Neural progenitor cell (in vitro differentiated cells): ENCODE measurements around the gene C2orf76. TPM values are rescaled to one million over a fixed set of nuclear protein-coding genes. Genes with fewer than 3 reads are reported as not detected.

Experiments
- DNase-seq: peaks from one replicate; pipeline ENCODE4 v3.0.0-alpha.2; 2016; ENCODE audit warnings: low spot score
- H2AFZ ChIP-seq: fragments of 200-600 bp; sonication (generic); replicated peaks from 2 replicates; pipeline ENCODE4 v1.6.1; 2016; ENCODE audit warnings: antibody characterized with exemption
- H3F3A ChIP-seq: fragments of 200-600 bp; sonication (generic); 2 replicates; pipeline ENCODE4 v1.6.1; 2016; ENCODE audit warnings: antibody characterized with exemption, low read depth
- H3K27ac ChIP-seq: fragments of 200-600 bp; sonication (generic); 2 replicates; pipeline ENCODE4 v1.5.1; 2016; ENCODE audit warnings: mild to moderate bottlenecking
- H3K27me3 ChIP-seq: fragments of 200-600 bp; sonication (generic); 2 replicates; pipeline ENCODE4 v1.6.1; 2016; ENCODE audit warnings: mild to moderate bottlenecking, moderate library complexity
- H3K36me3 ChIP-seq: fragments of 200-600 bp; sonication (generic); 2 replicates; pipeline ENCODE4 v1.5.1; 2016
- H3K4me1 ChIP-seq: fragments of 200-600 bp; sonication (generic); 2 replicates; pipeline ENCODE4 v1.6.1; 2016; ENCODE audit warnings: mixed run types
- H3K4me2 ChIP-seq: fragments of 200-600 bp; sonication (generic); 2 replicates; pipeline ENCODE4 v1.6.1; 2016
- H3K4me3 ChIP-seq: fragments of 200-600 bp; sonication (generic); 2 replicates; pipeline ENCODE4 v1.5.1; 2016
- H3K79me2 ChIP-seq: fragments of 200-600 bp; sonication (generic); 2 replicates; pipeline ENCODE4 v1.6.1; 2016; ENCODE audit warnings: low read depth
- H3K9ac ChIP-seq: fragments of 200-600 bp; sonication (generic); 2 replicates; pipeline ENCODE4 v1.6.1; 2016
- H3K9me3 ChIP-seq: fragments of 200-600 bp; sonication (generic); 2 replicates; pipeline ENCODE4 v1.5.1; 2016; ENCODE audit warnings: low read depth
- H4K20me1 ChIP-seq: fragments of 200-600 bp; sonication (generic); 2 replicates; pipeline ENCODE4 v1.6.1; 2016; ENCODE audit warnings: low read depth
- H3K27ac Mint-ChIP-seq: 3 replicates; pipeline ENCODE4 v1.8.0; 2021; ENCODE audit warnings: mixed read lengths
- H3K27me3 Mint-ChIP-seq: 2 replicates; pipeline ENCODE4 v1.8.0; 2022; ENCODE audit warnings: low read depth, mild to moderate bottlenecking, inconsistent platforms, moderate library complexity, mixed read lengths; ENCODE audit not compliant: insufficient read depth
- H3K36me3 Mint-ChIP-seq: 3 replicates; pipeline ENCODE4 v1.8.0; 2021; ENCODE audit warnings: mixed read lengths
- H3K4me1 Mint-ChIP-seq: 3 replicates; pipeline ENCODE4 v1.8.0; 2021; ENCODE audit warnings: mixed read lengths
- H3K4me3 Mint-ChIP-seq: 3 replicates; pipeline ENCODE4 v1.8.0; 2021; ENCODE audit warnings: mild to moderate bottlenecking, moderate library complexity, mixed read lengths
- H3K9me3 Mint-ChIP-seq: 3 replicates; pipeline ENCODE4 v1.8.0; 2020; ENCODE audit warnings: mixed read lengths
- CTCF ChIP-seq: fragments of 200-600 bp; sonication (generic); IDR thresholded peaks from 2 replicates; pipeline ENCODE4 v1.5.1; 2017; ENCODE audit warnings: antibody characterized with exemption, mild to moderate bottlenecking
- EZH2 ChIP-seq: fragments of 200-600 bp; sonication (generic); IDR thresholded peaks from 2 replicates; pipeline ENCODE4 v1.6.1; 2017; ENCODE audit warnings: antibody characterized with exemption, mild to moderate bottlenecking, moderate library complexity
- EZH2phosphoT487 ChIP-seq: fragments of 200-600 bp; sonication (generic); IDR thresholded peaks from 2 replicates; pipeline ENCODE4 v1.6.1; 2017; ENCODE audit warnings: antibody characterized with exemption
- total RNA-seq: library from RNA; depleted of rRNA; stranded (reverse); fragments of >200 nt; gene quantifications from 2 replicates; pipeline ENCODE4 v1.2.3, GENCODE V29; 2015; ENCODE audit warnings: low replicate concordance

C2orf76 gene
- 13.4 and 16.8 TPM in 2 replicates for total RNA-seq

GRCh38 chr2:119366649-119367471 lies at the start of gene C2orf76, which contains the start of gene DBI:
C2orf76 (minus strand) TSS chr2:119366834; CDS start chr2:119339959, 26,875 bp downstream.
DBI (plus strand) TSS chr2:119366977; CDS start chr2:119367052, 75 bp downstream.
- Histone ChIP-seq H3K27ac (no peak within 1 kb of the TSS), H2AFZ (peak within 1 kb of the TSS; percentile 75)
- H3K4me3 Mint-ChIP-seq: peak within 1 kb of the TSS; percentile 99

GRCh38 chr2:119415630-119416029 lies 49.0 kb upstream of the C2orf76 start:
- peaks cover 10% of the 10 kb centered on the region for H3K9me3 Mint-ChIP-seq

More at GRCh38 chr2:119366649-119367471, at the start of gene C2orf76, which contains the start of gene DBI:
- Histone ChIP-seq H3F3A (no peaks in the 10 kb centered on the region), H3K4me2 (peak within 1 kb of the TSS; percentile 83), H3K9me3 (no peaks in the 10 kb centered on the region), H3K9ac (peak within 1 kb of the TSS; percentile 48), H3K4me3 (peak within 1 kb of the TSS; percentile 68), H3K79me2 (peaks cover 44% of the 10 kb centered on the region), H4K20me1 (peaks cover 21% of the 10 kb centered on the region), H3K36me3 (no peaks in the 10 kb centered on the region), H3K4me1 (peaks cover 18% of the 10 kb centered on the region), H3K27me3 (no peaks in the 10 kb centered on the region)
- H3K27me3 Mint-ChIP-seq: peaks cover 4% of the 10 kb centered on the region
- H3K36me3 Mint-ChIP-seq: peaks cover 26% of the 10 kb centered on the region
- no peaks in the 10 kb centered on the region for H3K9me3 Mint-ChIP-seq
- peak within 1 kb of the TSS; percentile 92 for H3K27ac Mint-ChIP-seq
- DNase-seq: peak; percentile 97
- TF ChIP-seq EZH2 (no peak), CTCF (no peak), EZH2phosphoT487 (no peak)
- peaks cover 18% of the 10 kb centered on the region for H3K4me1 Mint-ChIP-seq

GRCh38 chr2:119414894-119415293 lies 48.3 kb upstream of the C2orf76 start:
- Mint-ChIP-seq H3K27ac (peak overlapping the region; percentile 39), H3K36me3 (no peaks in the 10 kb centered on the region), H3K4me1 (no peaks in the 10 kb centered on the region), H3K9me3 (peaks cover 11% of the 10 kb centered on the region), H3K4me3 (no peak overlapping the region), H3K27me3 (peaks cover 3% of the 10 kb centered on the region)
- Histone ChIP-seq H3K27ac (no peak overlapping the region), H3K4me2 (no peak overlapping the region), H3K36me3 (no peaks in the 10 kb centered on the region), H2AFZ (no peak overlapping the region), H3K9ac (no peak overlapping the region), H4K20me1 (no peaks in the 10 kb centered on the region), H3K9me3 (no peaks in the 10 kb centered on the region), H3K27me3 (no peaks in the 10 kb centered on the region), H3K79me2 (no peaks in the 10 kb centered on the region), H3F3A (no peaks in the 10 kb centered on the region), H3K4me1 (no peaks in the 10 kb centered on the region), H3K4me3 (no peak overlapping the region)
- DNase-seq: no peak
- TF ChIP-seq CTCF: no peak
- TF ChIP-seq EZH2: no peak
- TF ChIP-seq EZH2phosphoT487: no peak

More at GRCh38 chr2:119415630-119416029, 49.0 kb upstream of the C2orf76 start:
- H3K27me3 ChIP-seq: no peaks in the 10 kb centered on the region
- no peaks in the 10 kb centered on the region for H3F3A ChIP-seq
- no peak overlapping the region for H3K9ac ChIP-seq
- Mint-ChIP-seq H3K27me3 (peaks cover 3% of the 10 kb centered on the region), H3K36me3 (no peaks in the 10 kb centered on the region), H3K4me1 (no peaks in the 10 kb centered on the region), H3K4me3 (no peak overlapping the region), H3K27ac (no peak overlapping the region)
- no peak overlapping the region for H3K4me2 ChIP-seq
- H3K36me3 ChIP-seq: no peaks in the 10 kb centered on the region
- DNase-seq: no peak
- no peak overlapping the region for H3K27ac ChIP-seq
- H4K20me1 ChIP-seq: no peaks in the 10 kb centered on the region
- H3K9me3 ChIP-seq: no peaks in the 10 kb centered on the region
- no peak for TF ChIP-seq CTCF
- no peak for TF ChIP-seq EZH2phosphoT487
- TF ChIP-seq EZH2: no peak
- H3K79me2 ChIP-seq: no peaks in the 10 kb centered on the region
- no peak overlapping the region for H3K4me3 ChIP-seq
- no peak overlapping the region for H2AFZ ChIP-seq
- H3K4me1 ChIP-seq: no peaks in the 10 kb centered on the region
